Measurements from ENCODE around the gene DMD.

Gene DMD

GRCh38 chrX:31747411-31747810 lies 1463.9 kb downstream of the DMD start:
- TF ChIP-seq CTCF (IDR thresholded peaks at IDR 0.05): no peak
- H3K4me3 ChIP-seq: no peak overlapping the region
- no peak overlapping the region for H3K27ac ChIP-seq
- DNase-seq (ENCODE audit: low spot score): no peak

GRCh38 chrX:31743004-31743403 lies 1468.3 kb downstream of the DMD start:
- H3K4me3 ChIP-seq: no peak overlapping the region
- H3K27ac ChIP-seq: no peak overlapping the region
- DNase-seq (ENCODE audit: low spot score): no peak
- TF ChIP-seq CTCF (IDR thresholded peaks at IDR 0.05): no peak

- Histone ChIP-seq H3K27ac (no peak overlapping the region), H3K4me3 (no peak overlapping the region)
- no peak for TF ChIP-seq CTCF (IDR thresholded peaks at IDR 0.05)
- no peak for DNase-seq (ENCODE audit: low spot score)
Observed at GRCh38 chrX:31717474-31717873, 1493.9 kb downstream of the DMD start.

- no peak overlapping the region for H3K4me3 ChIP-seq
- no peak for DNase-seq (ENCODE audit: low spot score)
Observed at GRCh38 chrX:31715675-31716074, 1495.7 kb downstream of the DMD start.

GRCh38 chrX:31714797-31715196 lies 1496.6 kb downstream of the DMD start:
- TF ChIP-seq CTCF (IDR thresholded peaks at IDR 0.05): no peak
- Histone ChIP-seq H3K27ac (no peak overlapping the region), H3K4me3 (no peak overlapping the region)
- DNase-seq (ENCODE audit: low spot score): no peak

More at GRCh38 chrX:31715675-31716074, 1495.7 kb downstream of the DMD start:
- TF ChIP-seq CTCF (IDR thresholded peaks at IDR 0.05): no peak
- H3K27ac ChIP-seq: no peak overlapping the region

- Histone ChIP-seq H3K4me3 (no peak overlapping the region), H3K27ac (no peak overlapping the region)
- no peak for DNase-seq (ENCODE audit: low spot score)
- no peak for TF ChIP-seq CTCF (IDR thresholded peaks at IDR 0.05)
Observed at GRCh38 chrX:31713120-31713519, 1498.2 kb downstream of the DMD start.

- no peak for TF ChIP-seq CTCF (IDR thresholded peaks at IDR 0.05)
- DNase-seq (ENCODE audit: low spot score): no peak
- no peak overlapping the region for H3K4me3 ChIP-seq
- no peak overlapping the region for H3K27ac ChIP-seq
Observed at GRCh38 chrX:31711166-31711565, 1500.2 kb downstream of the DMD start.
